Activated T-cell treated with anti-CD3 and anti-CD28 coated beads, Interleukin-2, amount 50 U/mL, for 4 hours (primary cell): ENCODE results near the gene FAM81A. TPM values are rescaled to one million over a fixed set of nuclear protein-coding genes. Genes with fewer than 3 reads are reported as not detected.

Experiments used
- total RNA-seq, 3 donors: library from RNA; stranded (reverse); gene quantifications; one replicate each; pipeline ENCODE4 v1.2.1, GENCODE V29; 2021

Gene FAM81A
- total RNA-seq, 3 donors from 2014 or later, result 0.08 to 0.81 (median 0.40) TPM

Other genes starting within 250 kb of the FAM81A start
- not detected for gene LDHAL6B, start 231.3 kb upstream of the FAM81A start, total RNA-seq
- gene MYO1E, start 65.3 kb upstream of the FAM81A start, total RNA-seq, result 1 to 10 TPM; 1.5 to 3.9 (median 2.3) TPM
- gene GCNT3, start 173.6 kb downstream of the FAM81A start, total RNA-seq, result under 1 TPM in 1 of 3 donors, not detected in 2; 0.28 TPM
- 100 to 1,000 TPM; 237 to 250 (median 240) TPM for gene GTF2A2, start 219.3 kb downstream of the FAM81A start, total RNA-seq